ENCODE results near the gene MAPK7.
A peak's percentile ranks its signal among the peaks of the same experiment; 100 is the strongest.

The MAPK7 gene

DNA sequence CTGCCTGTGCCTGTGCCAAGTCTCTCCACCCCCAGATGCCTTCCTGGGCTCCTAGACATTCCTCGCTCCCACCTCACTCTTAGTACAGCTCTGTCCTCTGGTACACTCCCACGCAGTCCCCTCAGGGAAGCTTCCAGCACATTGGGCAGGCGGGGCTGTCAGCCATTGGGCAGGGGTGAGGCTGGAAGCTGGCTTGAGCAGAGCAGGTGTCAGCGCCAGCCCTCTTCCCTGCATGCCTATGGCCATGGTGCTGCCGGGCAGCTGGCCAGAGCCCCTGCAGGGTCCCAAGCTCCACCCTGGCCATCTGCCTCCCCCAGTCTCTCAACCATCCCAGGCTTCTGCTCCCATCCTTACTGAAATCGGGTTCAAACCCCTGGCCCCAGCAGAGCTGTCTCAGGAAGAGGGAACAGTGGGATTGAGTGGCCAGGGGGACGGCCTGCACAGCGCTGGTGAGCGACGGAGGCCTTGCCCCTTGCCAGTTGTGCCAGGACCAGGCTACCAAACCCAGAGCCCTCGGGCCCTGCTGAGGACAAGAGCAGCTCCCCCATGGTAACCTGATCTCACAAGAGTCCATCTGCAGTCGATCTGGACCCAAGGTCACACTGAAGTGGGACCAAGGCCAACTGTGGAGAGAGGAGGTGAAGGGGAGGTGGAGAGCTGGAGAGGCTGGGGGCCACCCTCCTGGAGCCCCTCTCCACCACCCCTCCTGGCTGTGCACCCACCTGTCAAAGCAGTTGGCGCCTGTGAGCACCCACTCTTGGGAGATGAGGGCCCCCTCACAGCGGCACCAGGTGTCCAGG lies 13.4 kb upstream of the MAPK7 start:
- no peak for DNase-seq

DNA sequence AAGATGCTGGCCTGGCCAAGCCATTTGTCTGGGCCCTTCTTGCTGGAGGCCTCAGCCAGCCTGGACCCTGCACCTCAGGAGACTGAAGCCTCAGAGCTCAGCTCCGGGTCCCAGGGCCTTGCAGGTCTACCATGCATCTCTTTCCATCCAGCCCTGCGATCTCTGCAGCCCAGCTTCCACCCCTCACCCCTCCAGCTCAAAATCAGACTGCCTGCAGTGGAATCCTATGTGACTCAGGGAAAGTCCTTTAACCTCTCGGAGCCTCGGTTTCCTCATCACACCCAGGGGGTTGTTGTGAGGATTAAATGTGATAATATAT lies 12.8 kb upstream of the MAPK7 start:
- no peak for DNase-seq

- DNase-seq: no peak
Observed at GRCh38 chr17:19365833-19366636, 12.3 kb upstream of the MAPK7 start.

DNA sequence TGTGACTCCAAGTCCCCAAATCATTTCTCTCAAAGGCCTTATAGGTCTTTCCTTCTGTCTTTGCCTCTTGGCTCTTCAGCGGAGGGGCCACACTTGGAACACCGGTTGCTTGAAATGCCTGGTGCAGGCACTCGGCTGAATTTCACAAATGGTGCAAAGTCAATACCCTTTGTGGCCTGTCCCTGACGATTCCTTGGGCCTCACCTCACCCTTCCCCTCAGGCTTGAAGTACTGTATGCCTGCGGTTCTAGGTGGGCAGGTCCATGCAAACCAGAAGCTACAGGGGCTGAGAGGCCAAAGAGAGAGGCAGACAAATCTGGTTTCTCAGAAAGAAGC lies 11.7 kb upstream of the MAPK7 start:
- DNase-seq: no peak

- DNase-seq: no peak
Observed at GRCh38 chr17:19368229-19368628, 10.1 kb upstream of the MAPK7 start.

GRCh38 chr17:19369107-19369778 lies 9.1 kb upstream of the MAPK7 start:
- DNase-seq: no peak

DNA sequence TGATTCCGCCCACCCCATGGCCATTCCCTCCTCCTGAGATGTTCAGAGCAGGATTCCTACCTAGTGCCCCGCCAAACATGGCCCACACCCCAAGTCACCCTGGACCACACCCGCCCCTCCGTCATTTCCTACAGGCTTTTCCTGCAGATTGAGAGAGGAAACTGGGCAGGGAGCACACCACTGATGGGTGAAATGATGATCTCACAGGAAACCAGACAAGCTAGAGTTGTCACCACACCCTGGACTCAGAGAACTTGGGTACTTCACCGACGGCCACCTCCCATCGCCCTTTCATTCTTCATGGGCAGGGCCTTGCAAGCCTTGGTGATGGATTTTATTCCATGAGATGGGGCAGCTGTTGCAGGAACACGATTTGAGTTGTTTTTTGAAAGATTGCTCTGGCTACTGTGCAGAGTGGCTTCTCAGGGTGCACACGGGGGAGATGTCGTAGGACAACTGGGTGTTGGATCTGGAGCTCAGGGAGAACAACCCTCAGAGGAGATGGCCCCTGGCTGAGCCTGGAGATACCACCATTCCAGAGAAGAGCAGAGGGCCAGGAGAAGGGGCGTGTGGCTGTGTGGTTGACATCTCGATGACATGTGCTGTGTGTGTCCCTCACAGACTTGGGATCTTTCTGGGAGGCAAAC lies 8.3 kb upstream of the MAPK7 start:
- DNase-seq: peak in 2 of 5 experiments; percentile 65 to 67

DNA sequence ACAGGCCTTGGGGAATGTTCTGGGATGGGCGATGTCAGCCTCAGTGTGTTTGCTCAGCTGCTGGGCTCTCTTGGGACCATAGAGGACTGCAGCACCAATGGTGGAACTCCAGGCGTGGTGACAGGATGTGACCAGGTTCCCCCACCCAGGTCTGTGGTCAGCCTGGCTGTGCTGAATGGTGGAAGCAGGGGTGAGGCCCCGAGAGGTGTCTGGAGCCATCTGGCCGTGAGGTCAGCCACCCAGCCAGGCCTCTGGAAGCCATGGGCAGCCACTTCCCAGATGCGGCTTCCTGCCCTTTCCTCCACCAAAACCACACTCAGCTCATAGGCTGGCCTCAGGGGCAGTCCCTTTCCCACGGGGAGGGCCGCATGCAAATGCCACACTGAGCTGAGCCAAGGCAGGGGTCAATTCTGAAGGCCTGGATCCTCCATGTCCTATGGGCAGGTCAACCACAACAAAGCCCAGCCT lies 7.8 kb upstream of the MAPK7 start:
- peak in 2 of 5 experiments; percentile 7 to 41 for DNase-seq

- peak in 2 of 5 experiments; percentile 6 to 32 for DNase-seq
Observed at GRCh38 chr17:19371259-19372010, 6.9 kb upstream of the MAPK7 start.

GRCh38 chr17:19372011-19372370 lies 6.3 kb upstream of the MAPK7 start:
- no peak for DNase-seq

DNA sequence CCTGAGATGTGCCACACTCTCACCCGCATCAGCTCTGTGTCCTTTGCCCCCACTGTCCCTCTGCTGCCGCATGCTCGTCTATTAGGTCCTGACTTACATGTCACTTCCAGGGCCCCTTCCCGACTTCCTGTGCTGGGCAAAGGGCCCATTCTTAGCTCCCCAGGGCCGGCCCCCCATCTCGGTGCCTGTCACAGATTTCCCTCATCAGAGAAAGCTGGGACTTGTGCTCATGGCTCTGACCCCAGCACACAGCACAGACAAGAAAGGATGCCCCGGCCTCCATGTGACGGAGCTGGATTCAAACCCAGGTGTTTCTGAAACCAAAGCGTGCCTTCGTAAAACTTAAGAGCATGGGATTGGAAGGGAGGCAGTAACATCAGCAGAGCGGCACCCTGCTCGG lies 5.9 kb upstream of the MAPK7 start:
- DNase-seq: no peak

GRCh38 chr17:19372866-19373504 lies 5.3 kb upstream of the MAPK7 start:
- no peak for DNase-seq

DNA sequence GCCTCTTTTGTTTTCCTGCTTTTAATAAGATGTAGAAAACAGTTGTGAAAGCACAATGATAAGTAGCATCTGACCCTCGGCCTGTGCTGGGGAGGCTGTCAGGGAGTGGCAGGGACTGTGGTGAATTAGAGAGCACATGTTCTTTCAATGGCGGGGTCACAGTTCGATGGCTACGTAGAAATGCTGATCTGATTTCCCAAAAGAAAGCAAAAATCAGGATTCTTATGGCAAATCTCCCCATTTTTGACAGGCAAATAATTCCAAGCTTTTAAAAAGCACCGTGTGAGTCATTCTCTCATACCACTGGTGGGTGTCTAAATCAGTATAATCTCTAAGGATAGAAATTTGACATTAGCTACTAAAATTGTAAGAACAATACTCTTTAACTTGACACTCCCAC lies 4.2 kb upstream of the MAPK7 start:
- DNase-seq: no peak

DNA sequence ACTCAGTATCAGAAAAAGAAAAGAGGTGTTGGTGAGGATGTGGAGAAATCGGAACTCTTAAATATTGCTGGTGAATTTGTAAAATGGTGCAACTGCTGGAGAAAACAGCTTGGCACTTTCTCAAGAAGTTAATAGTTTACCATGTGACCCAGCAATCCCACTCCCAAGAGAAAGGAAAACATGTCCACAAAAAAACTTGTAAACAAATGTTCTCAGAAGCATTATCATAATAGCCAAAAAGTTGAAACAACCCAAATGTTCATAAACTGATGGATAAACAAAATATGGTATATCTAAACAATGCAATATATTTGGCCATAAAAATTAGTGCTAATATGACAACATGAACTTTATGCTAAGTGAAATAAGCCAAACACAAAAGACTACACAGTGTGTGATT lies 2.6 kb upstream of the MAPK7 start:
- no peak for DNase-seq

DNA sequence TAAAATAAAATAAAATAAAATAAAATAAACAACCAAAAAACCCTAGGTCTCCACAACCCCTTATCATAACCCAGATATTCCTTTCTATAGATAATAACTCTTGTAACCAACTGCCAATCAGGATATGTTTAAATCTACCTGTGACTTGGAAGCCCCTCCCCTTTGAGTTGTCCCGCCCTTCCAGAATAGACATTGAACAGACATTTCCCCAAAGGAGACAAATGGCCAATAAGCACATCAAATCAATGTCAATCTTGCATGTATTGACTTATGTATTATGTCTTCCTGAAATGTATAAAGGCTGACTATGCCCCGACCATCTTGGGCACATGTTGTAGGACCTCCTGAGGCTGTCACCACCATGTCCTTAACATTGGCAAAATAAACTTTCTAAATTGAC lies 1.5 kb upstream of the MAPK7 start:
- DNase-seq: peak in 1 of 5 experiments; percentile 53

DNA sequence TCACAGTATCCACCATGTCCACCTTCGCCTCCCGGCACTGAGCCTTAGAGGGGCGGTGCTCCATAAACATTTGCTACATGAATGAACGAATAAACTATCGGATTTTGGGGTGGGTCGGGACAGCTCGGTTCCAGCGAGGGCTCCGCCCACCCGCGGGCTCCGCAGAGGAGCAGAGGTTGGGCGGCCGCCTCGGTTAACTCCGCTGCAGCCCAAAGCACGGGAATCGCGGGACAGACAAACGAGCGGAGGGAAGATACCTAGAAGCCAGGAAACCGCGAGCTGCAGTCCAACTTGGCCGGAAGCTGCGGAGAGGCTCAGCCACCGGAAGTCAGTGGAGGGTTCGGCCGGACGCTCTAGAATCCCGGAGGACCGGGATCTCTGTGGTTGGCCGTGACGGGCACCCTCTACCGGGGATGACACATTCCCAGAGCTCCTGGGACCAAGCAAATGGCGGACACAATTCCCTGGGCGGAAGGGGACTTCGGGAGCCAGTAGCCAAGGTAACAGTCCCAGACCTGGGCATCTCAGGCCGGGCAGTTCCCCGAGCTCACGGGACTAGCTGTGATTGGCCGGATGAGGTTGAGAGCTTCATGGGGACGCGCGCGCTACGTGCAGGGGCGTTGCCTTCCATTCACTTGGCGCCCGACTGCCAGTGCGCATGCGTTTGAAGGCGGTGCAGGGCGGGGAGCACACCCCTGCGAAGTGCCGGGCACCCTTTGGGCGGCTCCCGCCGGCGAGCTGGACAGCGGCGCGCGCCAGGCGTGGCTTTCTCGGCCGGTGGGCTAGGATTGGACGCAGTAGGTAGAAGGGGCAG lies 489 bp upstream of the MAPK7 start:
- DNase-seq: peak; percentile 82 to 99 (median 93)

GRCh38 chr17:19379361-19380065 lies 1.2 kb downstream of the MAPK7 start:
- no peak for DNase-seq

DNA sequence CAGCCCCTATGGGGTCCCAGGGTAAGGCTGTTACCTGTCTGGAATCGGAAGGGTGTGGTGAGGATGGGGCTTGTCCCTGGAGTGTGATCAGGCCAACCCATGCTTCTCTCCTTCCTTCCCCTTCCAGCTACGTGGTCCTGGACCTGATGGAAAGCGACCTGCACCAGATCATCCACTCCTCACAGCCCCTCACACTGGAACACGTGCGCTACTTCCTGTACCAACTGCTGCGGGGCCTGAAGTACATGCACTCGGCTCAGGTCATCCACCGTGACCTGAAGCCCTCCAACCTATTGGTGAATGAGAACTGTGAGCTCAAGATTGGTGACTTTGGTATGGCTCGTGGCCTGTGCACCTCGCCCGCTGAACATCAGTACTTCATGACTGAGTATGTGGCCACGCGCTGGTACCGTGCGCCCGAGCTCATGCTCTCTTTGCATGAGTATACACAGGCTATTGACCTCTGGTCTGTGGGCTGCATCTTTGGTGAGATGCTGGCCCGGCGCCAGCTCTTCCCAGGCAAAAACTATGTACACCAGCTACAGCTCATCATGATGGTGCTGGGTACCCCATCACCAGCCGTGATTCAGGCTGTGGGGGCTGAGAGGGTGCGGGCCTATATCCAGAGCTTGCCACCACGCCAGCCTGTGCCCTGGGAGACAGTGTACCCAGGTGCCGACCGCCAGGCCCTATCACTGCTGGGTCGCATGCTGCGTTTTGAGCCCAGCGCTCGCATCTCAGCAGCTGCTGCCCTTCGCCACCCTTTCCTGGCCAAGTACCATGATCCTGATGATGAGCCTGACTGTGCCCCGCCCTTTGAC lies 2.4 kb downstream of the MAPK7 start:
- DNase-seq: no peak

GRCh38 chr17:19381361-19381740 lies 3.1 kb downstream of the MAPK7 start:
- no peak for DNase-seq
